C4-2B (cell line): Measurements from ENCODE around the gene ZCCHC2.

Experiments used
- CTCF ChIP-seq: fragments of 450-650 bp; conservative IDR thresholded peaks from 2 replicates; pipeline ENCODE4 v1.5.1; 2017; ENCODE audit warnings: mild to moderate bottlenecking
- ZFX ChIP-seq: fragments of 450-650 bp; IDR thresholded peaks from 2 replicates; pipeline ENCODE4 v1.6.1; 2017

DNA sequence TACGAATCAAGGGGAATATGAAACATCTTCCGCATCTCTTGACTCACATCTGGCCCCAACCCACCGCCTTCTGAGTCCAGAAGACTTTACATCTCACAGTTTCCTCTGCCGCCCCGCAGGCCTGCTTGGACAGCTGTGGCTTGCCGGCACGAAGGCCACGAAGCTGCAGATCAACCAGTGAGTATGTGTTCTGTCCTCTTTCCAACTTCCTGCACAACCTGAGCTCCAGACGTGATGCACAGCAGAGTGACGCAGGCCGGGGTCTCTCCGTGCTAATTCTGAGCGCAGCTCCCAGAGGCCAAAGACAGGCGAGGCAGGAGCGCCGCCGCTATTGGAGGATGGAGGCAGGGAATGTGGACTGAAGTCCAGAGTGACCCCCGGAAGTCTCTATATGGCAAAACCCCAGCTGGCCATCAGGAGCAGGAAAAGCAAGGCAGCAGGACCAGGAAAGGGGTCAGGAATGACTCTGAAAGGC, 93.5 kb downstream of the ZCCHC2 start:
- TF ChIP-seq CTCF (no peak), ZFX (no peak)
